HG02623 (cell line): ENCODE results near the gene RAB11FIP4.

Experiments
- ATAC-seq: cut with Tn5 transposase; IDR thresholded peaks from one replicate; pipeline ENCODE4 v1.9.1; 2021; ENCODE audit warnings: moderate library complexity; ENCODE audit not compliant: unreplicated experiment

RAB11FIP4 gene

GRCh38 chr17:31495022-31495885 lies 103.8 kb downstream of the RAB11FIP4 start:
- ATAC-seq: no peak

DNA sequence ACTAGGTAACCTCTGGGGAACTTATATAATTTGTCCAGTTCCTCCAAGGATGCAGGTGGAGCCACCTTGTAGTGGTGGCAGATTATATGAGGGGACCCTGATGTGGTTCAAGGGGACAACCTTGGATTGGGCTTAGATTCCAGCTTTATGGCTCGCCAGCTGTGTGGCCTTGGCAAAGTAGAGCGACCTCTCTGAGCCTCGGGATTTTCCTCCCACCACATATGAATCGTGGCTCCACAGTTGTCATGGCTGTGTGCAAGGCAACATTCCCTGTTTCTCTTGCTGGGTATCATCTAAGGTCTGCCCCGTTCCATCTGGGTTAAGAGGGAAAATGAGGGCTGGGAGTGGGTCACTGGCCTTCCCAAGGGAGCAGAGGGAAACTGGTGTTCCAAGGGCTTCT lies 104.6 kb downstream of the RAB11FIP4 start:
- no peak for ATAC-seq

DNA sequence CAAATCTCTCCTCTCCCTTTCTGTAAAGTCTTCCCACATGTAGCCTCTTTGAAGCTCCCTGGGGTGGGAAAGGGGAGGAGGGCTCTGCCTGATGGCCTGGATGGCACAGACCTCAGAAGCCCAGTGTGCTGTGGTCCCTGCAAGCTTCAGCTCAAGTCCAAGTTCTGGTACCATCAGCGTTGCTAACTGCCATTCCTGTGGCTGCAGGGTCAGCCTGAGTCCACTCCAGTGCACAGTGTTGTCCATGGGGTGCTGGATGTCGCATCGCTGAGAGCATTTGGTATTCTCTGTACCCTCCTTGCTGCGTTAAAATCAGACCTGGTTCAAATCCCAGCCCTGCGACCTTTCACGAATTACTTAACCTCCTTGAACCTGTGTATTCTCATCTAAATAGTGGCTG lies 105.1 kb downstream of the RAB11FIP4 start:
- no peak for ATAC-seq

GRCh38 chr17:31497431-31497830 lies 106.0 kb downstream of the RAB11FIP4 start:
- ATAC-seq: no peak

- no peak for ATAC-seq
These were observed 106.7 kb downstream of the RAB11FIP4 start for GRCh38 chr17:31497994-31498826.

GRCh38 chr17:31499771-31500554 lies 108.5 kb downstream of the RAB11FIP4 start:
- ATAC-seq: no peak

DNA sequence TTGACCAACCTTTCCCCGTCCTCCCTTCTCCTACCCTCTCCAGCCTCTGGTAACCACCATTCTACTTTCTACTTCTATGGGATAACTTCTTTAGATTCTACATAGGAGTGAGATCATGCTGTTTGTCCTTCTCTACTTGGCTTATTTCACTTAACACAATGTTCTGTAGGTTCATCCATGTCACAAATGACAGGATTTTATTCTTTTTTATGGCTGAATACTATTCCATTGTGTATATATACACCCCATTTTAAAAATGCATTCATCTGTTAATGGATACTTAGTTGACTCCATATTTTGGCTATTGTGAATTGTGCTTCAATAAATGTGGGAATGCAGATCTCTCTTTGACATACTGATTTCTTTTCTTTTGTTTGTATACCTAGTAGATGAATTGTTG lies 115.0 kb downstream of the RAB11FIP4 start:
- ATAC-seq: no peak

DNA sequence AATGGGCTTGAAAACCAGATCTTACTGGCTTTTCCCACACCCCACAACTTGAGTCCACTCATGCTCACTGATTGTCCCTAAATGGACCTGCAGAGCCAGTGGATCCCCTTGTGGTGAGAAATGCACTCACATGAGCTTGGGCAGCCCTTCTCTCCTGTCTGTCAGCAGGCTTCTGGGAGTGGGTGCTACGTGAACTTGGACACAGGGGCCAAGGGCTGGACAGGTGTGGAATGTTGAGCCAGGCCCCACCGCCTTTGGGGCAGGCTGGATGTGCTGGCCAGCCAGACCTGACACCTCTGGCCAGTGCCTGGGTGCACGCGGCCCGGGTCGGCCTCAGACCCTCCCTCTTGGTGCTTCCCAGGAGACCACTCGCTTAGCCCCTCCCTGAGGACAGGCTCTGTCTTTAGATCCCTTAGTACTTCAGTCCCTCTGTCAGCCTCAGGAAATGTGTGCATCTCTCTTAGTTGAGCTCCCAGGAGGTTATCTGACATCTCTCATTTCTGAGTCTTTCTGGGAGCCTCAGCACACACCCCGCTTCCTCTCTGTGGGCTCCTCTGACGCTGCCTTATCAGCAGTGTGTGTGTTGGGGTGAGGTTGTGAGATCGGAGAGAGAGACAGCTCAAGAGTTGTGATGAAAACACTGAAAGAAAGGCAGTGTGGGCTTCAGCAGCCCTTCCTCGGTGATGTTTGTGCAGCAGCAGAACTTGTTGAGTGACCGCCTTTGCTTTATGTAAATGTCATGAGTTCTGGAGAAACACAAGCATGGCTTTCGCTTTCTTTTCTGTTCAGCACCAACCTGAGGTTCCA lies 117.0 kb downstream of the RAB11FIP4 start:
- ATAC-seq: peak; percentile 64

- peak; percentile 22 for ATAC-seq
These were observed 117.8 kb downstream of the RAB11FIP4 start for GRCh38 chr17:31509095-31509804.

DNA sequence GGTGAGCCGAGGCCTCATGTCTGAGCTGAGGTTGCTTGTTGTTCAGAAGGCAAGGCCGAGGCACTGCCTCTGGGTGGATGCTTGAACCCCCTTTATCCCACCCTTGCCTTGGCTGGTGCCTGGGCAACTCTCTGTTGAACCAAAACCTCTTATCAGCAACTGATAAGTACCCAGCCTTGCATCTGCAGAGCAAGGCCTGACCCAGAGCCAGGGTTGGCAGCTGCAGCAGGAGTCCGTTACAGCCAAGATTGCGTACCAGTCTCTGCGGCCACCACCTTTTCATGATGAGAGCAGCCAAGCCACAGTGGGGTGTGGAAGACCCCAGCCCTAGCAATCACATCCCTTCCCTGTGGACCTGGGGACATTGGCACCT lies 118.3 kb downstream of the RAB11FIP4 start:
- no peak for ATAC-seq

DNA sequence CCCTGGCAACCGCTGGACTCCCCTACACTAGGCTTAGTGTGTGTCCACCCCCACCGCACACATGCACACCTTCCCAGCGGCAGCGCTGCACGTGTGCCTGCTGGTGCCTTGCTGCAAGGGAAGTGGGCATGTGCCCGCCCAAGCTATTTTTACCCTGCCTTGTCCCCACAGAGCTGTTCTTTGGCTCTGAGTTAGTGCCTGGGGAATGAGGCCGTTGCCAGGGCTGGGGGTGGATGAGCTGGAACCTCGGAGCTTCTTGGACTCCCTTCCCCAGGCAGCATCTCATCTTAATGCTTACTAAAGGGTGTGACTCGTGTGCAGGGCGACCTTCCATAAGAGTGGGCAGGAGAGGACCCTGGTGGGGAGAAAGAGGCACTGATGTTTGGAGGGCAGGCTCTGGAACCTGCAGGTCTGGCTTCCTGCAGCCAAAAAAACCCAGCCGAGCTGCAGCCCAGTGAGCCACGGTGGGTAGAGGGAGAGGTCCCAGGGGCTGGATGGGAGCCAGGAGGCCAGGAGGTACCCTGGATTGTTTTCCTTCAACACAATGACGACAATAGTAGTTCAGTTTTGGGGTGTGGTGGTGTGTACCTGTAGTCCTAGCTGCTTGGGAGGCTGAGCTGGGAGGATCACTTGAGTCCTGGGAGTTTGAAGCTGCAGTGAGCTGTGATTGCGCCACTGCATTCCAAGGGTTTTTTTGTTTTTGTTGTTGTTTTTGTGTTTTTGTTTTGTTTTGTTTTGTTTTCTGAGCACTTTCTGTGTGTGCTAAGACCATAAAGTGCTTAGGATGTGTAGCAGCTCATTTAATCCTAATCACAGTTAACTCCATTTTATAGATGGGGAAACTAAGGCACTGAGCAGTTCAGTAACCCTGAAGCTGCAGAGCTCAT lies 119.1 kb downstream of the RAB11FIP4 start:
- ATAC-seq: no peak

DNA sequence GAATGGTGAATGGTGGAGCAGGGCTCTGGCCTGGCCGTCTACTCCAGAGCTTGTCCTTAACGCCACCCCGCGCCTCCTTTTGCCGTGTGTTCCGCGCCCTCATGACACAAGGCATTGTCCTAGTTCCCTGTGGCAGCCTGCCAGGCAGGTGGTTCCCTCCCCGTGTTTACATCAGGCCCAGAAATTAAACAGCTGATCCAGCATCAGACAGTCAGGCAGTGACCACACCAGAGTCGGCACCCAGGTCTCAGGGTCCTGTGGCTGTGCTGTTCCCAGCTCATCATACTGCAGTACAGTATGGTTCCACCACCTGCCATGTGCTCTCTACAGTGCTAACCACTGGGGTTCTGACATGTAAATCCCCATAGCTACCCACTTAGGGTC lies 119.7 kb downstream of the RAB11FIP4 start:
- ATAC-seq: no peak

DNA sequence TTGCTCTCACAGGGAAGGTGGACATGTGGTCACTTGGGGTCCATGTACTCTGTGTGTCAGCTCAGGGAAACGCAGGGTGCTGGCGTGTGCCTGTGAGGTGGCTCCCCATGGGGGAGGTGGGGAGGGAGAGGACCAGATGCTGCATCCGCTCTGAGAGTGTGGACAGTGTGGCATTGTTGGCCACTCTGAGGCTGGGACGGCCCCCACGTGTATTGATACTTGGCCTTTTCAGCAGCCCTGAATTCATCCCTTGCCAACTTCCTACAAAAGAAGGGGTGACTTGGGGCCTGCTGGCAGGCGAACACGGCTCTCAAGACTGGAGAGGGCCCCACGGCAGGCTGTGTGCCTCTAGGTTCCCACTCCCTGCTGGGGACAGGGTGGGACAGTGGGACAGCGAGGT lies 120.1 kb downstream of the RAB11FIP4 start:
- no peak for ATAC-seq

DNA sequence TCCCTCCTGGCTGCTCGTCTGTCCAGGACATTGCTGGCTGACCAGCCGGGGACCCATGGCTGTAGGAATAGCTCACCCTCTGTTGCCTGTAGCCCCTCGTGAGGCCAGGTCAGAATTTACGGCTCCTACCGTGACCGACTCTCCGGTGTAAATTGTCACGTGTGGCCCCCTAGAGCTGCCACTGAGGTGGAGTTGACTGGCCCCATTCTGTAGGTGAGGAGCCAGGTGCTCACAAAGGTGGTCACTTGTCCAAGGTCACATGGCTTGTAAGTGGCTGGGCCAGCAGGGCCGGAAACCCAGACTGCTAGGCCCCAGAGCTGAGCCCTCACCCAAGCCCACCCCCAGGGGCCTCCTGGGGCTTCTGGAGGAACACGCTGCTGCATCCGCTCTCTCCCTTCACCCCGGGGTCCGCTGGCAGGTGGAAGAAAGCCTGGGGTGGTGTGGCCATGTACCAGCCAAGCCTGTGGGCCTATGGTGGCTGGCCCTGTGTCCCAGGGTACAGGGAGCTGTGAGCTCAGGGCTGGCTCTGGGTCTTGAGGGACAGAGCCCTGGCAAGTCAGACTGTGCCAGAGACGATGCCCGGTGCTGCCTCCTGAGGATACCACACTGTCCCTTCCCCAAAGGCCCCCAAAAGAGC lies 120.7 kb downstream of the RAB11FIP4 start:
- no peak for ATAC-seq

DNA sequence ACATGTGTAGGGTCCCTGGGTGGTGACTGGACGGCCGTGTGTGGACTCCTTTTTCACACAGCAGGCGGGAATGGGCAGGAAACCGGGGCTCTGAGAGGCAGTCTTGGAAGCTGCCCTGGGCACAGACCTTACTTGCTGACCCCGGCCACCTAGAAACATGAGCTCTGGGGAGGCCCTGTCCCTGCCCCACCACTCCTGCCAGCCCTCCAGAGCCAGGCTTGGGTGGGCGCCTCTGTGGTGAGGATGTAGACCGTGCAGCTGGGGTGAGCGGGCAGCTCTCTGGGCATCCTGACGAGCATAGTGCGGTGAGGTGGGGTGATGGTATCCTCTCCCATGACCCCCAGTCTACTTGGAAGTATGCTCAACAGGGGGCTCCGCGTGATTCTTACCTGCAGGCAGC lies 121.3 kb downstream of the RAB11FIP4 start:
- no peak for ATAC-seq

DNA sequence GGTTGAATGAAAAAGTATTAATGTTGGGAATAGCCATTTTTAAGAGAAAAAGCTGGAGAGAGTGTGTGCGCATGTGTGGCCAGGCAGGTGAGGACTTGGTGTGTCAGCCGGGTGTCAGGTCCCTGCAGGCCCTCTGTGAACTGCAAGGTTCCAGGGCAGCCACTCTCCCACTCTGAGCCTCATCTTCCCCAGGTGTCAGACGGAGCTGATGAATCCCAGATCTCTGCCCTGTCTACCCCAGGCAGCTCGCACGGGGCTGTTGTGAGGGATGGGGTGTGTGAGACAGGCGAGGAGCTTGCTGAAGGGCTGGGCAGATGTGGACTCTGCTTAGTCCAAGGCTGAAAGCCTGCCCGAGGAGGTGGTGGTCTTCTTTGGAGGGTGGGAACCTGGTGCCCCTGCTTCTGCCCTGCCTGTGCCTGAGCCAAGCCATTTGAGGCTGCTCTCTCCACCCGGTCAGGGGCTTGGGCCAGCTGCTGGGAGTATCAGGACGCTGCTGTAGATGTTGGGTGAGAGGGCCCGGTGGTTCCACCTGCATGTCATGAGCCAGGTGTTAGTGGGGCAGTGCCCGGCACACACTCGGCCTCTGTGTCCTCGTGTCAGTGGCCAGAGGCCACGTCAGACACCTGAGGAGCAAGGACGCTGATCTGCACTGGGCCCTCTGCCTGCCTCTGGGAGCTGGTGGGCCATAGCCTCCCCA lies 122.4 kb downstream of the RAB11FIP4 start:
- no peak for ATAC-seq

GRCh38 chr17:31515267-31515666 lies 123.8 kb downstream of the RAB11FIP4 start:
- ATAC-seq: no peak

GRCh38 chr17:31517524-31517923 lies 126.0 kb downstream of the RAB11FIP4 start:
- no peak for ATAC-seq
